RWPE2 (cell line): Measurements from ENCODE around the gene PDE11A.

Experiments
- ATAC-seq: fragments of 200-7000 bp; cut with Tn5 transposase; 3 replicates; pipeline ENCODE4 v1.9.1; 2021; ENCODE audit warnings: low read depth
- DNase-seq: peaks from one replicate; pipeline ENCODE4 v3.0.0-alpha.2; 2020; ENCODE audit warnings: low spot score
- H3K27ac ChIP-seq: fragments of 450-650 bp; 2 replicates; pipeline ENCODE4 v1.5.1; 2017; ENCODE audit warnings: mild to moderate bottlenecking; ENCODE audit not compliant: poor library complexity, severe bottlenecking
- H3K27me3 ChIP-seq: fragments of 250-450 bp; sonication (Bioruptor Pico); 2 replicates; pipeline ENCODE4 v1.5.1; 2021; ENCODE audit warnings: mild to moderate bottlenecking, moderate library complexity; ENCODE audit not compliant: insufficient read depth, poor library complexity, severe bottlenecking
- H3K36me3 ChIP-seq: fragments of 250-450 bp; sonication (Bioruptor Pico); 2 replicates; pipeline ENCODE4 v1.5.1; 2020; ENCODE audit warnings: low read depth, mild to moderate bottlenecking, moderate library complexity
- H3K4me1 ChIP-seq: fragments of 250-450 bp; sonication (Bioruptor Pico); 2 replicates; pipeline ENCODE4 v1.5.1; 2021; ENCODE audit warnings: mild to moderate bottlenecking, moderate library complexity; ENCODE audit not compliant: insufficient read depth, poor library complexity, severe bottlenecking
- H3K4me3 ChIP-seq: fragments of 250-450 bp; sonication (Bioruptor Pico); 2 replicates; pipeline ENCODE4 v1.5.1; 2021; ENCODE audit warnings: mild to moderate bottlenecking, moderate library complexity; ENCODE audit not compliant: severe bottlenecking
- H3K9me3 ChIP-seq: fragments of 250-450 bp; sonication (Bioruptor Pico); 2 replicates; pipeline ENCODE4 v1.5.1; 2021; ENCODE audit warnings: mild to moderate bottlenecking, moderate library complexity; ENCODE audit not compliant: severe bottlenecking
- TF ChIP-seq, protein P1 (sequence below): fragments of 450-650 bp; IDR thresholded peaks from one replicate; pipeline ENCODE4 v1.5.1; 2017; ENCODE audit warnings: mild to moderate bottlenecking, moderate library complexity; ENCODE audit not compliant: poor library complexity, severe bottlenecking

Gene PDE11A

DNA sequence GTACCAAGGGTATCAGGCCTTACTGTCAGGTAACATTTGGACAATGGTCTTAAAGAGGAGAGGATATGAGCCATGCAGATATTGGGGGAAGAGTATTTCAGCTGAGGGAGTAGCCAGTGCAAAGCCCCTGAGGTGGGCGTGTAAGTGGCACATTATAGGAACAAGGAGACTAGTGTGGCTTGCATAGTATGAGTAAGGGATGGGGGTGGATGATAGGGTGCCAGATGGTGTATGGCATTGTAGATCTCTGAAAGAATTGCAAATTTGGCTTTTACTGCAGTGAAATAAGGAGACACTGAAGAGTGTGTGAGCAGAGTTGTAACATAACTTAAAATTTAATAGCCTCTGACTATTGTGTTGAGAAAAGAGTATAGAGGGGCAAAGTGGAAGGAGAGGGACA is 244.0 kb downstream of the PDE11A start:
- TF ChIP-seq, protein P1, sequence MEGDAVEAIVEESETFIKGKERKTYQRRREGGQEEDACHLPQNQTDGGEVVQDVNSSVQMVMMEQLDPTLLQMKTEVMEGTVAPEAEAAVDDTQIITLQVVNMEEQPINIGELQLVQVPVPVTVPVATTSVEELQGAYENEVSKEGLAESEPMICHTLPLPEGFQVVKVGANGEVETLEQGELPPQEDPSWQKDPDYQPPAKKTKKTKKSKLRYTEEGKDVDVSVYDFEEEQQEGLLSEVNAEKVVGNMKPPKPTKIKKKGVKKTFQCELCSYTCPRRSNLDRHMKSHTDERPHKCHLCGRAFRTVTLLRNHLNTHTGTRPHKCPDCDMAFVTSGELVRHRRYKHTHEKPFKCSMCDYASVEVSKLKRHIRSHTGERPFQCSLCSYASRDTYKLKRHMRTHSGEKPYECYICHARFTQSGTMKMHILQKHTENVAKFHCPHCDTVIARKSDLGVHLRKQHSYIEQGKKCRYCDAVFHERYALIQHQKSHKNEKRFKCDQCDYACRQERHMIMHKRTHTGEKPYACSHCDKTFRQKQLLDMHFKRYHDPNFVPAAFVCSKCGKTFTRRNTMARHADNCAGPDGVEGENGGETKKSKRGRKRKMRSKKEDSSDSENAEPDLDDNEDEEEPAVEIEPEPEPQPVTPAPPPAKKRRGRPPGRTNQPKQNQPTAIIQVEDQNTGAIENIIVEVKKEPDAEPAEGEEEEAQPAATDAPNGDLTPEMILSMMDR = no peak
- no peak for ATAC-seq
- no peaks in the 10 kb centered on the region for H3K27me3 ChIP-seq
- no peak overlapping the region for H3K4me3 ChIP-seq
- no peaks in the 10 kb centered on the region for H3K4me1 ChIP-seq
- no peak overlapping the region for H3K27ac ChIP-seq
- DNase-seq = no peak
- no peaks in the 10 kb centered on the region for H3K9me3 ChIP-seq
- H3K36me3 ChIP-seq = no peaks in the 10 kb centered on the region

DNA sequence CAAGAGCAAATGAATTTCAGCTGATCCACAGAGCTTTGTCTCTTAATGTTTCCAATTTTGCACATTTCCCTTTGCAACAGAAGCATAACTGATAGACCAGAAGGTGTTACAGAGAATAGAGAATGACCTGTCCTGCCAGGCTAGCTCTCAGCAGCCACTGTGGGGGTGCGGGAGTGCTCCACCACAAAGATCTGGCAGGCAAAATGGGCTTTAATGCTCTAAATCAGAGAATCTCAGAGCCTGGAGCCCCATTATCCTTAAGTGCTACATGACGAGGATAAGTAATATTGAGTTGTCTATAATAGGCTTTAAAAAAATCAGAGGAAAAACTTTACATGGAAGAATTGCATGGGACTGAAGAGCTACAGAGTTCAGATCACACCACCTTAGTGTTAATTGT is 245.7 kb downstream of the PDE11A start:
- TF ChIP-seq, protein P1 = no peak
- H3K27ac ChIP-seq = no peak overlapping the region
- H3K27me3 ChIP-seq = no peaks in the 10 kb centered on the region
- H3K36me3 ChIP-seq = no peaks in the 10 kb centered on the region
- H3K9me3 ChIP-seq = no peaks in the 10 kb centered on the region
- ATAC-seq (no peak), DNase-seq (no peak)
- H3K4me1 ChIP-seq = no peaks in the 10 kb centered on the region
- no peak overlapping the region for H3K4me3 ChIP-seq

DNA sequence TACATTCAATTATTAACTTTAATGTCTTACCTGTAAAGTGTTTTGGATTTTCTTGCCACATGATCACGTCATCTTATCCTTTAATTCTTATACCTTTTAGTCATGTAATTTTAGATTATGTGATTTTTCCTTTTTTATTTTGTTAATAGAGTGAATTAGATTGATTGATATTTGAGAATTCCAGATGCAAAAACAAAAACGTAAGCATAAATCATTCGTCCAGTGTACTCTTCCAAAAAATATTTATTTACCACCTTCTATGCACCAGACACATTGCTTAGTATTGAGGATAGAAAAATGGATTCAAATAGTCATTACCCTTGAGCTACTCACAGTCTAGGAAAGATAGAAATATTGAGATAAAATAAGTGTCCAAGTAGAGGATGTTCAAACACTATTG is 249.6 kb downstream of the PDE11A start:
- ATAC-seq (no peak), DNase-seq (no peak)
- Histone ChIP-seq H3K27ac (no peak overlapping the region), H3K4me3 (no peak overlapping the region), H3K9me3 (no peaks in the 10 kb centered on the region), H3K4me1 (no peaks in the 10 kb centered on the region), H3K36me3 (no peaks in the 10 kb centered on the region), H3K27me3 (no peaks in the 10 kb centered on the region)
- TF ChIP-seq, protein P1 = no peak

DNA sequence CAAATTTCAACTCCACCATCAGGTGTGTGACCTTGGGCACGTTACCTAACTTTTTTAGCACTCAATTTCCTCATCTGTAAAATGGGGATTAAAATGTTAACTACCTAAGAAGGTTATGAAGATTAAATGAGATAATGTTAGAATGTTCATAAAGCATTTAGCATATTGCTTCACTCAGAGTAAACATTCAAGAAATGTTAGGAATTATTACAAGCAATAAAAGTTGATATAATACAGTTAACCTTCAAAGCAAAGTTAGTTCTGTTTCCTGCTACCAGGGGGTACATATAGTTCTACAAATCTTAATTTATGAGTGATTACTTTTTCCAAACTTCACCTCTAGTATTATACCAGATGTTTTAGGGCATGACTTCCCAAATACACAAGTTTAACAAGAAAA is 254.2 kb downstream of the PDE11A start:
- H3K9me3 ChIP-seq = no peaks in the 10 kb centered on the region

DNA sequence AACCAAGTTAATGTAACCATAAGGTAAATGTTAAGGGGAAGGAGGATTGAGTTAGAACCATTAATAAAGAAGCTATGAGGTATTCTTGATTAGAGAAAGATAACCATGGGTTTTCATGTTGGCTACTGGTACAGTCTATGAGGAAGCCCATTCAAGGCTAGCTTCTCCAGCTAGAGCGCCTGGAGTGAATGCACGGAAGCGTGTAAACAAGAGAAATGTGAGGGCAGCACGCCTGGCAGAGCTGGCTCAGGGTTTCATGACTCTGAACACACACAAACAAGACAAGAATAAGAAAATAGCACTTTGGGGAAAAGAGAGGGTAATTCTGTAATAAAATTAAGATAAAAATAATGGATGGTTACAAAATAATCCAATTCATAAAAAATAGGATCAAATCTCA is 255.3 kb downstream of the PDE11A start:
- Histone ChIP-seq H3K27me3 (no peaks in the 10 kb centered on the region), H3K4me3 (no peak overlapping the region), H3K27ac (no peak overlapping the region), H3K4me1 (no peaks in the 10 kb centered on the region), H3K9me3 (no peaks in the 10 kb centered on the region), H3K36me3 (no peaks in the 10 kb centered on the region)
- ATAC-seq (no peak), DNase-seq (no peak)
- TF ChIP-seq, protein P1 = no peak

More for the DNA sequence above, 254.2 kb downstream of the PDE11A start:
- ATAC-seq (no peak), DNase-seq (no peak)
- TF ChIP-seq, protein P1 = no peak
- H3K36me3 ChIP-seq = no peaks in the 10 kb centered on the region
- no peaks in the 10 kb centered on the region for H3K4me1 ChIP-seq
- no peaks in the 10 kb centered on the region for H3K27me3 ChIP-seq
- no peak overlapping the region for H3K4me3 ChIP-seq
- H3K27ac ChIP-seq = no peak overlapping the region
